Measurements from ENCODE around the gene FCGR2B.
"Not testable (repeated sequence)": the region's sequence is repeated elsewhere in the genome, so short reads cannot be mapped to it uniquely, and the experiment has no call there.

Gene FCGR2B

DNA sequence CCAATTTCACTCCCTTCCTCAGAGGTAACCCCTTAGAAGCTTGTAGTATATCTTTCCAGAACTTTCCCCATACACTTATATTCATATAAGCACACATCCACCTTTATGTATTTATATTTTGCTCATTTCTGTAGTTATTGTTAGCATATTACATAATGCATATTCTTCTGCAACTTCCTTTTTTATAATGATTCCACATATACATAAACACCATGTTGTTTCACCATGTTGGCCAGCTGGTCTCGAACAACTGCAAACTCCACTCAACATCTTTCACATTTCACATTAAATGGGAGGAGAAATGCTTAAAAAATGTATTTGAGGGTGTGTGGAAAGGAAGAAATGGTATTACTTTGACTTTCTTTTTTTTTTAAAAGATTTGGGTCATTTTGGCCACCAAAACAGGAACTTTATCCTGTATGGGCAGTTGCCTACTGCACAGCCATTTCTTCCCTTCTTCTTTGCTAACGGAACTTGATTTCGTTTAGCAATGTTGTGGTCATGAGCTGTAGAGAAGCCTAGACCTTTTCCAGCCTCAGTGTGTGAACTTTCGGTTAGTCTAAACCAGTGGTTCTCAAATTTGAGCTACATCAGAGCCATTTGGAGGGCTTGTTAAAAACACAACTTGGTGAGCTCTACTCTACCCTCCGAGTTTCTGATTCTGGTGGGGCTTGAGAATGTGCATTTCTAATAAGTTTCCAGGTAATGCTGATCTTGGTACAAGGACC is 19.3 kb upstream of the FCGR2B start:
- not testable (repeated sequence) for DNase-seq (ENCODE audit: low spot score)

- not testable (repeated sequence) for DNase-seq (ENCODE audit: low spot score)
Measured at GRCh38 chr1:161644855-161645254, 18.1 kb upstream of the FCGR2B start.

GRCh38 chr1:161647507-161648360 is 15.2 kb upstream of the FCGR2B start:
- not testable (repeated sequence) for DNase-seq (ENCODE audit: low spot score)

GRCh38 chr1:161653541-161653940 is 9.4 kb upstream of the FCGR2B start:
- DNase-seq (ENCODE audit: low spot score), result not testable (repeated sequence)

GRCh38 chr1:161653971-161654370 is 9.0 kb upstream of the FCGR2B start:
- not testable (repeated sequence) for DNase-seq (ENCODE audit: low spot score)

- not testable (repeated sequence) for DNase-seq (ENCODE audit: low spot score)
Measured at GRCh38 chr1:161658524-161658923, 4.4 kb upstream of the FCGR2B start.

DNA sequence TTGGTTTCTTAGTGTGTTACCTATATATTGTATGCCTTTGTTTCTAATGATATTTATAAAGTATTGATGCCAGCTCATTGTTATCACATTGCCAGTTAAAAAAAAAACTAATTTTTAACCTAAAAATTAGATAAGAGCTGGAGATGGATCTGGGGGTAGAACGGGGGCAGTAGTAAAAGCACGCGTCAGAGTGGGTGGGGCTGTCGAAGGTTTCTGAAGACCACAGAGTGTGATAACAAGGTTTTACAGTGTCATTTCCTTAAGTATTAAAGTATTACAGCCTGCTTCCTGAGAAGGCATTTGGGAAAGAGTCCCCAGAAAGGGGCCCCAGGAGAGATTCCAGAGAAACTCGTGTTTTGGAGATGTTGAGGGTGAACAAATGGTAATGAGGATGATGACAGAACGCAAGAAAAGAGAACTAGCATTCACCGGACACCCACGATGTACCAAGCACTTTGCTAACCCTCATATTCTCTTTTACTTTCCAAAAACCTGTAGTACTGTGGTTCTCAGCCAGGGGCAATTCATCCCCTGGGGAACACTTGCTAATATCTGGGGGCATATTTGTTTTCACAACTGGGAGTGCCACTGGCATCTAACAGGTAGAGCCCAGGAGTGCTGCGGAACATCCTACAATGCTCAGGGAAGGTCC is 1.2 kb upstream of the FCGR2B start:
- DNase-seq (ENCODE audit: low spot score), result not testable (repeated sequence)

GRCh38 chr1:161663569-161663968 is 626 bp downstream of the FCGR2B start:
- not testable (repeated sequence) for DNase-seq (ENCODE audit: low spot score)

GRCh38 chr1:161664689-161665088 is 1.7 kb downstream of the FCGR2B start:
- DNase-seq (ENCODE audit: low spot score), result not testable (repeated sequence)

DNA sequence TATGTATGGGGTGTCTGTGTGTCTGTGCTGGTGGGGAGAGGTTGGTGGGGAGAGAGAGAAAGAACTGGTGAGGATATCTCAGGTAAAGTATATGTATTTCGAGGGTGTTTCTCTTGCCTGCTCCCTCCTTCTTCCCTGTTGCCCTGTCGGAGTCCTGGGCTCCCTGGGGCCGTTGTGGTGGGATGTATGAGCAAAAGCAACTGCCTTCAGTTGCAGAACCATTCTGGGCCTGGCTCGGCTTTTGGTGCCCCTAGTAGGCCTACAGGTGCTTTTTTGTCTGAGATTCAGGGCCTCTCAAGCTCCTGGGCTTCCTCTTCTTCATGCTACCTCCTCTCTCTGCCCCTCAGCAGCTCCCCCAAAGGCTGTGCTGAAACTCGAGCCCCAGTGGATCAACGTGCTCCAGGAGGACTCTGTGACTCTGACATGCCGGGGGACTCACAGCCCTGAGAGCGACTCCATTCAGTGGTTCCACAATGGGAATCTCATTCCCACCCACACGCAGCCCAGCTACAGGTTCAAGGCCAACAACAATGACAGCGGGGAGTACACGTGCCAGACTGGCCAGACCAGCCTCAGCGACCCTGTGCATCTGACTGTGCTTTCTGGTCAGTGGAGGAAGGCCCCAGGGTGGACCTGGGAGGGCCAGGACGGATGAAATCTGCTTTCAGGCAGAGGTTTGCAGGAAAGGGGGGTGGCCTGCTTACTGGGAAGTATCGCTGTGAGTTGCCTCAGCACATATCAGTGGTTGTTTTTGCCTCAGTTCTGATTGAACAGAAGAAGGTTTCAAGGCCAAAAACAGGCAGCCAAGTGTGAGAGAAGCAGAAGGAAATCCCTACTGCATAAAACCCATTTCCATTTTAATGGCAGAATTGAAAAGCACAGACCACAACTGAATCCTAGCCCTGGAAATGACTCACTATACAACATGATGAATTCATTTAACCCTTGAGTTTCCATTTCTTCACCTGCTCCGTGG is 8.4 kb downstream of the FCGR2B start:
- DNase-seq (ENCODE audit: low spot score), result not testable (repeated sequence)

GRCh38 chr1:161673437-161673836 is 10.5 kb downstream of the FCGR2B start:
- DNase-seq (ENCODE audit: low spot score), result not testable (repeated sequence)

DNA sequence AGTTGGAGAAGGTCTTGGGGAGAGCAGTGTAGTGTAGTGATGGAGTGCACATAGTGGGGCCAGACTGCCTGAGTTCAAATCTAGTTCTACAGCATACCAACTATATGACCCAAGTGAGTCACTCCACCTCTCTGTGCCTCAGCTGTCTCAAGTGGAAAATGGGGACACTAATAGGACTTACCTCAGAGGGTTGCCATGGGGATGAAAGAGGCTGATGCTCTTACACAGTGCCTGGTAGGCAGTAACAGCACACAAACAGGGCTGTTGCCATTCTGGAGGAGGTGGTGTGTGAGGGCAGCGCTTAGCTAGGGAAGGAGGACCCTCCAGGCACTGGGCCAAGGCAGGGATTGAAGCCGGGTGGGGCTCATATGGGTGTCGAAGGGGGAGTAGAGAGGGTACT is 11.5 kb downstream of the FCGR2B start:
- not testable (repeated sequence) for DNase-seq (ENCODE audit: low spot score)

- DNase-seq (ENCODE audit: low spot score), result not testable (repeated sequence)
Measured at GRCh38 chr1:161674908-161675307, 12.0 kb downstream of the FCGR2B start.

- no peak for DNase-seq (ENCODE audit: low spot score)
- no peak for TF ChIP-seq CTCF (IDR thresholded peaks at IDR 0.05; ENCODE audit: extremely low read depth, missing control alignments)
Measured at GRCh38 chr1:161676441-161676840, 13.5 kb downstream of the FCGR2B start.
